ENCODE data around the gene AVEN. TPM values are rescaled to one million over a fixed set of nuclear protein-coding genes. Genes with fewer than 3 reads are reported as not detected.

The AVEN gene
- total RNA-seq, 1 donor from 2014 or later = 14.4 TPM

GRCh38 chr15:33858836-33859235, 180.2 kb downstream of the AVEN start:
- TF ChIP-seq CTCF (IDR thresholded peaks at IDR 0.05; ENCODE audit: unreplicated experiment) = no peak
- Mint-ChIP-seq H3K36me3 (ENCODE audit: insufficient read depth) (no peaks in the 10 kb centered on the region), H3K4me3 (ENCODE audit: low read depth) (no peak overlapping the region), H3K27me3 (no peaks in the 10 kb centered on the region), H3K27ac (no peak overlapping the region), H3K4me1 (ENCODE audit: low read depth) (no peaks in the 10 kb centered on the region), H3K9me3 (ENCODE audit: low read depth) (no peaks in the 10 kb centered on the region)
- no peak for DNase-seq (ENCODE audit: low spot score, unreplicated experiment)

GRCh38 chr15:33857726-33858125, 181.3 kb downstream of the AVEN start:
- Mint-ChIP-seq H3K4me1 (ENCODE audit: low read depth) (no peaks in the 10 kb centered on the region), H3K27ac (no peak overlapping the region), H3K9me3 (ENCODE audit: low read depth) (no peaks in the 10 kb centered on the region), H3K4me3 (ENCODE audit: low read depth) (no peak overlapping the region), H3K36me3 (ENCODE audit: insufficient read depth) (no peaks in the 10 kb centered on the region), H3K27me3 (no peaks in the 10 kb centered on the region)
- DNase-seq (ENCODE audit: low spot score, unreplicated experiment) = no peak
- TF ChIP-seq CTCF (IDR thresholded peaks at IDR 0.05; ENCODE audit: unreplicated experiment) = no peak

GRCh38 chr15:33852570-33852969, 186.4 kb downstream of the AVEN start:
- H3K4me1 Mint-ChIP-seq (ENCODE audit: low read depth) = no peaks in the 10 kb centered on the region
- no peak overlapping the region for H3K27ac Mint-ChIP-seq
- DNase-seq (ENCODE audit: low spot score, unreplicated experiment) = no peak
- no peaks in the 10 kb centered on the region for H3K36me3 Mint-ChIP-seq (ENCODE audit: insufficient read depth)
- no peak for TF ChIP-seq CTCF (IDR thresholded peaks at IDR 0.05; ENCODE audit: unreplicated experiment)
- no peak overlapping the region for H3K4me3 Mint-ChIP-seq (ENCODE audit: low read depth)
- H3K27me3 Mint-ChIP-seq = no peaks in the 10 kb centered on the region
- no peaks in the 10 kb centered on the region for H3K9me3 Mint-ChIP-seq (ENCODE audit: low read depth)

- TF ChIP-seq CTCF (IDR thresholded peaks at IDR 0.05; ENCODE audit: unreplicated experiment) = no peak
- Mint-ChIP-seq H3K27ac (no peak overlapping the region), H3K36me3 (ENCODE audit: insufficient read depth) (no peaks in the 10 kb centered on the region), H3K4me1 (ENCODE audit: low read depth) (no peaks in the 10 kb centered on the region), H3K4me3 (ENCODE audit: low read depth) (no peak overlapping the region), H3K9me3 (ENCODE audit: low read depth) (no peaks in the 10 kb centered on the region), H3K27me3 (no peaks in the 10 kb centered on the region)
- DNase-seq (ENCODE audit: low spot score, unreplicated experiment) = no peak
Observed at GRCh38 chr15:33852094-33852493, 186.9 kb downstream of the AVEN start.

- no peaks in the 10 kb centered on the region for H3K36me3 Mint-ChIP-seq (ENCODE audit: insufficient read depth)
- H3K27ac Mint-ChIP-seq = no peak overlapping the region
- H3K4me3 Mint-ChIP-seq (ENCODE audit: low read depth) = no peak overlapping the region
- H3K9me3 Mint-ChIP-seq (ENCODE audit: low read depth) = no peaks in the 10 kb centered on the region
- no peaks in the 10 kb centered on the region for H3K4me1 Mint-ChIP-seq (ENCODE audit: low read depth)
- TF ChIP-seq CTCF (IDR thresholded peaks at IDR 0.05; ENCODE audit: unreplicated experiment) = no peak
- DNase-seq (ENCODE audit: low spot score, unreplicated experiment) = no peak
- no peaks in the 10 kb centered on the region for H3K27me3 Mint-ChIP-seq
Observed at GRCh38 chr15:33851079-33851478, 187.9 kb downstream of the AVEN start.
